ENCODE measurements around the gene RCBTB1.
"Not testable (repeated sequence)": the region's sequence is repeated elsewhere in the genome, so short reads cannot be mapped to it uniquely, and the experiment has no call there.

Gene RCBTB1

DNA sequence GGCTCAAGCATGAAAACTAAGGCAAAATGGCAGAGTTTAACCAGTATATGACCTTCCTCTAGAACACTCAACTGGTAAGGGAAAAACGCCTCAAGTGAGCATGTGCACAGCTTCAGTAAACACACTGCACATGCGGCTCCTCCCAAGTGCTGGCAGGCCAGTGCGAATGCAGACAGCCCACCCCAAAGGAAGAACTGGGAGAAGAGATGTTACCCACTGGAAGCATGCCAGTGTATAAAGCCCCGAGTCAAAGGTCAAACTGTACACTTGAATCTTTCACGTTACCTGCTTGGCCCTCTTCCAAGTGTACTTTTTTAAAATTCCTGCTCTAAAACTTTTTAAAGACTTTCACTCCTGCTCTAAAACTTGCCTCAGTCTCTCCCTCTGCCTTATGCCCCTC lies 19.2 kb upstream of the RCBTB1 start:
- no peak for DNase-seq (ENCODE audit: low read depth)

DNA sequence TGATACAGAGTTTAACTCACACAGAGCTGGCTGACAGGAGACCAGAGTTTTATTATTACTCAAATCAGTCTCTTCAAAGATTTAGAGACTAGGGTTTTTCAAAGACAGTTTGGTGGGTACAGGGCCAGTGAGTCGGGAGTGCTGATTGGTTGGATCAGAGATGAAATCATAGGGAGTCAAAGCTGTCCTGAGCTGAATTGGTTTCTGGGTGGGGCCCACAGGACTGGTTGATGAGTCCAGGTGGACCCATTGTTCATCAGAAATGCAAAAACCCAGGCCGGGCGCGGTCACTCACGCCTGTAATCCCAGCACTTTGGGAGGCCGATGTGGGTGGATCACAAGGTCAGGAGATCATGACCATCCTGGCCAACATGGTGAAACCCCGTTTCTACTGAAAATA lies 17.3 kb upstream of the RCBTB1 start:
- DNase-seq (ENCODE audit: low read depth): not testable (repeated sequence)

DNA sequence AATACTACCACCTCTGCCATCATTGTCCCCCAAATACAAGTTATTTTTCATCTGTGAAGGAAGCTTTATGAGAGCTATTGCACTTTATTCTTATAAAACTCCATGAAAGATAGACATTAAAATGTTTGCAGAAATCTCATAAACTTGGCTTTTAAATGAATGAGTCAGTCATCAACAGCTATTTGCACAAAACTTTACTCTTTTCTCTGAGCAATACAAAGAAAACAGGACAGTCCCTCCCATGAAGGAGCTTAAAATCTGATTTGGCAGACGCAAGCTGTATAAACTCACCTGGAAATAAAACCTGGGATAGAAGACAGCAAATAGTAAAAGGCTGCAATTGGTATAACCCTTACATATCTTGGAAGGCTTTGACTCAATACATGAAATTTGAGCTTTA lies 16.6 kb upstream of the RCBTB1 start:
- DNase-seq (ENCODE audit: low read depth): no peak

DNA sequence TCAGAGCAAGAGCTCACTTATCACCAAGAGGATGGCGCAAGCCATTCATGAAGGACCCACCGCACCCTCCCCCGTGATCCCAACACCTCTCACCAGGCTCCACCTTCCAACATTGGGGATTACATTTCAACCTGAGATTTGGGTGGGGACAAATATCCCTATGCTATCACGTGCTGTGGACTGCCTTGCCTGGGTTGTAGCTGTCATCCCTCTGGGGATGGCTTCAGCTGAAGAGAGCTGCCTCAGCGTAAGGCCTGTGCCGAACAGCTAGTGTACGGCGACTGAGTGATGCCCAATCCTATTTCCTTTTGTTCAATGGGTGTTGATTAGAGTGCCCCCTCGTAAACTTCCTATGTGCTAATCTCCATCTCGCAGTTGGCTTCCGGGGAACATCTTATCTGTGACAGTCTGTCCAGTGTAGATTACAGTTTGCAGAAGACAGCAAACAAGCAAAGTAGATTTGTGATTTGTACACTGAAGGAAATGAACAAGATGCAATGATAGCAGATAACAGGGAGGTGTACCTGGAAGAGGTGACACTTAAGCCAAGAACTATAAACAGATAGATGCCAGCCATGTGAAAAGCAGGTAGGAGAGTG lies 11.8 kb upstream of the RCBTB1 start:
- no peak for DNase-seq (ENCODE audit: low read depth)

DNA sequence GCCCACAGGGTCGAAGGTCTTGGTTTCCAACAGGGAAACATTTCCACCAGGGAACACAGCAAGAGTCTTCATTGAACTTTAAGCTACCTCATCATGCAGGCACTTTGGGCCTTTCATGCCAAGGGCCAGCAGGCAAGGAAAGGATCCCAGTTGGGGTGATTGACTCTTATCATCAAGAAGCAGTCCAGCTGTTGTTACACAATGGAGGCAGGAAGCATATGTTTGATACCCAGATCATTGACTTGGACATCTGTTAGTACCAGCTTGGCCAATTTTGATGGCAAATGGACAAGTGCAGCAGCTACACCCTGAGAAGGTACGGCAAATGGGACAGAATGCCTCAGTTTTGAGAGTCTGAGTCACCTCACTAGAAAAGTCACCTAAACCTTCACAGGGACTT lies 10.9 kb upstream of the RCBTB1 start:
- DNase-seq (ENCODE audit: low read depth): no peak

DNA sequence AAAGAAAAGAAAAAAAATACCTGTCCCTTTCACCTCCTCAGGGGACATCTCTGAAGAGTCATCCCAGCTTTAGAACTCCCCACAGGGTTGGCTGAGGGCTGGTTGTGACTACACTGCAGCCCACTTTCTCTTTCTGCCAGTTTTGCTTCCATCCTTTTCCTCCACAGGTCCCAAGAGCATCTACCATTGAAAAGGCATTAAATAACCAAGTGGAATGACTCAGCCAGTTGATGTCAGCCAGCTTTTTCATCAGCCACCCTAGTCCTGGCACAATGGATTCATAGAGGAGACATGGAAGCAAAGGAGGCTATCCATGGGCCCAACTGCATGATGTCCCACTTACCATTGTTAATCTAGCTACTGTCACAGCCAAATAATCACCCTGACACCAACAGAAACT lies 9.2 kb upstream of the RCBTB1 start:
- DNase-seq (ENCODE audit: low read depth): no peak

DNA sequence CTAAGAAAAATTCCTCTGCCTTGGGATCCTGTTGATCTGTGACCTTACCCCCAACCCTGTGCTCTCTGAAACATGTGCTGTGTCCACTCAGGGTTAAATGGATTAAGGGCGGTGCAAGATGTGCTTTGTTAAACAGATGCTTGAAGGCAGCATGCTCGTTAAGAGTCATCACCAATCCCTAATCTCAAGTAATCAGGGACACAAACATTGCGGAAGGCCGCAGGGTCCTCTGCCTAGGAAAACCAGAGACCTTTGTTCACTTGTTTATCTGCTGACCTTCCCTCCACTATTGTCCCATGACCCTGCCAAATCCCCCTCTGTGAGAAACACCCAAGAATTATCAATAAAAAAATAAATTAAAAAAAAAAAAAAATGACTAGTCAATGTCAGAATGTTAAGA lies 8.5 kb upstream of the RCBTB1 start:
- not testable (repeated sequence) for DNase-seq (ENCODE audit: low read depth)

DNA sequence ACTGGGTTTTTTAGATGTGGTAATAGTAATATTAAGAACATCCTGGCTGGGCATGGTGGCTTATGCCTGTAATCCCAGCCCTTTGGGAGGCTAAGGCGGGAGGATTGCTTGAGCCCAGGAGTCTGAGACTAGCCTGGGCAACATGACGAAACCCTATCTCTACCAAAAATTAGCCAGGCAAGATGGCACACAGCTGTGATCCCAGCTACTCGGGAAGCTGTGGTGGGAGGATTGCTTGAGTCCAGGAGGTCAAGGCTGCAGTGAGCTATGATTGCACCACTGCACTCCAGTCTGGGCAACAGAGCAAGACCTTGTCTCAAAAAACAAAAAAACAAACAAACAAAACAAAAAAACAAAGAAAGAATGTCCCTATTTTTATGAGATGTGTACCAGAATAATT lies 5.4 kb upstream of the RCBTB1 start:
- DNase-seq (ENCODE audit: low read depth): not testable (repeated sequence)

DNA sequence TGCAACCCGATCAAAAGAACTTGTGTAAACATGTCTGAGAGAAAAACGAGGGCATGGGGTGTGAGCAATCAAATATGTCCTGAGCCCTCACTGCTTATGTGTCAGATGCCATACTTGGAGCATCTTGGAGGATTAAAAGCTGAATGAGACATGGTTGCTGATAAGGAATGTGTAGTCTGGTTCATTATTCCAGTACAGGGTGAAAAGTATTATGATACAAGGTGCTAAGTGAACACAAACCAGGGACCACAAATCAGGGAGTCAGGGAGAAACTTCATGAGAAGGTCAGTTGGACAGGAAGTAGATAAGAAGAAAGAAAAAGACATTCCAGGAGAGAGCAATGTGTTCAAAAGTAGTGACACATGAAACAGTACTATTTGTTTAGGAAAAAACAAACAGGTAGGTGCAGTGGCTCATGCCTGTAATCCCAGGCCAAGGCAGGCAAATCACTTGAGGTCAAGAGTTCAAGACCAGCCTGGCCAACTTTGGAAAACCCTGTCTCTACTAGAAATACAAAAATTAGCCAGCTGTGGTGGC lies 2.0 kb upstream of the RCBTB1 start:
- no peak for DNase-seq (ENCODE audit: low read depth)

DNA sequence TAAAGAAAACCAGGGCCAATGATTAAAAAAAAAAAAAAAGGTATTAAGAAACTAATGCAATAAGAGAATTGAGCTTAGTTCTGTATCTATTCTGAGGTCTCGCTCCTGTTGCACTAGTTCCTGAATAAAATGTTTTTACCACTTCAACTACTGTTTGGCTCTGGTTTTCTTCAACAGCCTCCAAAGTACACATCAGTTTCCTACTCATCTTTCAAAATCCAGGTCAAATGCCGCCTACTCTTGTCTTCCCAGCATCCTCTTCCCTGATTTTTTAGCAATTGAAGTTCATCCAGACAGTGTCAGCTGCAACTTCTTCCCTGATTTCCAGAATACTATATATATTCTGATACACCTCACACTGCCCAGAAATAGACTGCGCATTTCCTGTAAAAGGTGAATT lies 1.4 kb upstream of the RCBTB1 start:
- no peak for DNase-seq (ENCODE audit: low read depth)

DNA sequence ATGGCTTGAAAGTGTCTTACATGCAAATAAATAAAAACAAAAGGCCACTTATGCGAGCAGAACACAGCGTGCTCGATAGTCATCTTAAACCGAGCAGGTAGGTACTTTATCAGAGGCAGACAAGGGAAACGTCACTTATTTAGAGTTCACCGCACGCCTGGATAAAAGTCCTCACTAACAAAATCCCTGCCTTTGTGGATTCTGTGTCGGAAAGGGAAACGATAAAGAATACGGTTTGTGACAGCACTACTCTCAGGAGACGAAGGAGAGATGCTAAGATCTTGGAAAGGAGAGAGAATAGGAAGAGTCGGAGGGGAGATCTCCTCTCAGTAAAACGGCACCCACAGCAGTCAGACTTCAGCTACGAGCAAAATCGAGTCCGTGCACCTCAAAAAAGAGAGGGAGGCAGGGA lies 581 bp downstream of the RCBTB1 start:
- DNase-seq (ENCODE audit: low read depth): no peak

DNA sequence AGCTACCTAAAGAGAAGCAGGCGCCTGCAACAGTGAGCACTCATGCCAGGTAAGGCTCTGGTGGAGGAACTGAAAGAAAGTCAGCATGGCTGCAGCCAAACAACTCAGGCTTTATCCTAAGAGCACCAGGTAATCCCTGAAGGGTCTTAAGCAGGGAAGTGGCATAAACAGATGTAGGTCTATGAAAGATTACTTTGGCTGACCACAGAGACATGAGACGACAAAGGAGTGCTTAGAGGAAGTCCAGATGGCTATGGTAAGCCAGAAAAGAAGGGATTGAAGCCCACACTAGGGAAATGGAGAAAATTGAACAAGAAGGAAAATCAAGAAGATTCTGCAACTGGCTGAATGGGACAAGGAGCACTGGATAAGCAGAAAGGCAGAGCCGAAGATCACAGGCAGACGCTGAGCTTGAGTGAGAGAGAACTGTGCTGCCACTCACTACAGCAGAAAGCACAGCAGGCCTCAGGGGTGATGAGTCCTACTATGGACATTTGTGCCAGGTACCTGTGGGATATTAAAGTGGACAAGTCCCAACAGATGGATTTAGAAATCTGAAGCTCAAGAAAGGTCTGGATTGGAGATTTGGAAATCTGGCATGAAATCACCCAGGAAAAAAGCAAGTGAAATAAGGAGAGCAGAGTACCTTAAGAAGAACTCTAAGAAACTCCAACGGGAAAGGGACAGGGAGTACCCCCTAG lies 4.2 kb downstream of the RCBTB1 start:
- no peak for DNase-seq (ENCODE audit: low read depth)

DNA sequence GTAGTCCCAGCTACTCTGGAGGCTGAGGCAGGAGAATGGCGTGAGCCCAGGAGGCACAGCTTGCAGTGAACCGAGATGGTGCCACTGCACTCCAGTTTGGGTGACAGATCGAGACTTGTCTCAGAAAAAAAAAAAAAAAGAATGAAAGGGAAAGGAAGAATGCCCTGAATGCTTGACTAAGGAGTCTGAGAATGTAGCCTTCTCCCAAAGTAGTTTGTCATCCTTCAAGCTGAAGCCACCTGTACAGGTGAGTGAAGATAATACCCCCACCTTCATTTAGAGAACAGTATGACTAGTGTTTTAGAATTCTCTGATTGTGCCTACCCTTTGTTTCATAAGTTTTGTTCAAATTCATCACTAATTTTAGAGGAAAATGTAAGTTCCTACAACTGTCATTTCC lies 5.9 kb downstream of the RCBTB1 start:
- DNase-seq (ENCODE audit: low read depth): no peak

DNA sequence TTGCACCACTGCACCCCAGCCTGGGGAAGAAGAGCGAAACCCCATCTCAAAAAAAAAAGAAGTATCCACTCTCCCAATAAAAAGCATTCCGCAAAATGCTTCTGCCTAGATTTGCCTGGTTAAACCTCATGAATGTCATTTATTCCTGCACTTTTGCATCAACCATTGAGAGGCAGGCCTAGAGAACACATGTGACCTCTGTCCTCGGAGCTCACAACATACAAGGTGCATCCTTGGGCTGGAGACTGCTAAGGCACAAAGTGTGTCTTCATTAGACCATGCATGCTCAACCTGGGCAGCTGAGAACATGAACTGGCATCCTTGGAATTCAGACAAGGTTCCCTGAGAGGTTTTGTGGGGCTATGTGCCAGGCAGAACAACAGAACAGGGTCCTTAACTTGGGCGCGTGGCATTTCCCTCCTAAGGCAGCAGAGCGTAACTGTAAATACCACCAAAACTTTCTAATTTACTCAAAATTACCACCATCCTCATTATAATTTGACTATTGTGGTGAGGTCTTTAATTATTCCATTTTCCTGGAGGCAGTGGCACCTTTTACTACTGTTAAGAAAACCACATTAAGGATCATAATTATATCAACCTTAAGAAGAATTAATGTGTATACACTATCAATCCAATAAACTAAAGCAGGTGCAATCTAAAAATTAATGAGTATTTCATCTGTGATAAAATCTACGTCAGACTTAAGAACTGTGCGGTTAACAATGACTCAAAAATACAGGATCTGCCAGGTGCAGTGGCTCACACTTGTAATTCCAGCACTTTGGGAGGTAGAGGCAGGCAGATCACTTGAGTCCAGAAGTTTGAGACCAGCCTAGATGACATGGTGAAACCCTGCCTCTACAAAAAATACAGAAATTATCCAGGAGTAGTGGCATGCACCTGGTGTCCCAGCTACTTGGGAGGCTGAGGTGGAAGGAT lies 13.8 kb downstream of the RCBTB1 start:
- no peak for DNase-seq (ENCODE audit: low read depth)

DNA sequence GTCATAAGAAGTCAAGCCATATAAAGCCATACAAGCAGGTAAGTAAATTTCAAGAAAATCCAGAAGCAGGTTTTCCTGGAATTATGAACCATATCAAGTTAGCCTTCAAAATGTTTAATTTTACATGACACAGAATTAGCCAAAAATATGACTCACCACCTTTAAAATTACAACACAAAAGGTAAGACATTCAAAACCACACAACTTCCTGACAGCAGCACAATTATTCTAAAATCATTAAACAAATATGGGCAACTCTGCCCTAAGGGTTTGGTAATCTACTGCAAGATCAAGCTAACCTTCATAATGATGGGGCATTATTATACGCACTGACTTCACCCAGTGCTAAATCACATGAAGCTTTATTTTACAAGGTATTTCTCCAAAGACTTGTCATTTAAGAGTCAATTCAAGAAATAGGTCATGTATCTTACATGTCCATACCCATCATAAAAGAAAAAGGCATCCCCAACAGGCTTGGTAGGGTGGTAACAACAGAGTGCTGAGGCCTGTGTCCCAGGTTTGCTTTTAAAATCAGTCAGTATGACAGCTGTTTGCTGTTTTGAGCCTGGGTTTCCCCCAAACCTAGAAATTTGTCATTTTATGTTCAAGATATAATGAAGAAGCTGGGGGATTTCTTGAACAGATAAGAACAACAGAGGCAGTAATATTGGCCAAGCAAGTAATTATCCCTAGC lies 15.2 kb downstream of the RCBTB1 start:
- DNase-seq (ENCODE audit: low read depth): no peak

DNA sequence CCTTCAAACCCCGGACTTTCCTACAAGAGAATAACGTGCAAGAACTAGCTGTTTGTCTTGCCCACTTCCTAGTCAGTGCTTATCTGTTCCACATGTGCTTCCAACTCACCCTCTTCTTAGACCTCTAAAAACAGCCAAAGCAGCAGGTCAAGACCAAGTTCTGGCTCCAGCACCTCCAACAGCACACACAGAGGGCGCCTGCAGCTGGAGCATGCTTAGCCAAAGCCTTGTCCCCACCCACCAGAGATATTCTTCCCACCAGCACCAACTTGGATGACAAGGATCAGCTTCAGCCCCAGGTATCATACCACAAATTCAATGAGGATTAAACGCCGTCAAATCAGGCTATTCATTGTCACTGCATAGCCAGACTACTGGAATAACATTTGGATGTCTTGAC lies 17.9 kb downstream of the RCBTB1 start:
- DNase-seq (ENCODE audit: low read depth): no peak

DNA sequence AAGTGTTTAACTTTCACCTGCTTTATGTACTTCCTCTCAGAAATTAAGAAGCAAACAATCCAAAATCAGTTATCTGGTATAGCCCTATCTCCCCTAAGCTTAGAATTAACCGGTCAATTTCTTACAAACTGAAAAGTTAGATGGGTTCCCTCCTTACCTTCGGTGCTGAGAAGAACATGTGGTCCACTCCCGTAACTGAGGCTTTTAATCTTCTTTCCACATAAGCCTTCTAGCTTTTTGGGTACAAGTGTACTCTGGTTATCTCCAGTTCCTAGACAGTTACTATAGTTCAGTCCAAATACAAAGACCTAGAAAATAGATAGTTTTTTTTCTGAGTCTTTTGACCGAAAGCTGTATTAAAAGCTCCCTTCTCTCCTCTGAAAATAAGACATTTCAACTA lies 18.9 kb downstream of the RCBTB1 start:
- no peak for DNase-seq (ENCODE audit: low read depth)

DNA sequence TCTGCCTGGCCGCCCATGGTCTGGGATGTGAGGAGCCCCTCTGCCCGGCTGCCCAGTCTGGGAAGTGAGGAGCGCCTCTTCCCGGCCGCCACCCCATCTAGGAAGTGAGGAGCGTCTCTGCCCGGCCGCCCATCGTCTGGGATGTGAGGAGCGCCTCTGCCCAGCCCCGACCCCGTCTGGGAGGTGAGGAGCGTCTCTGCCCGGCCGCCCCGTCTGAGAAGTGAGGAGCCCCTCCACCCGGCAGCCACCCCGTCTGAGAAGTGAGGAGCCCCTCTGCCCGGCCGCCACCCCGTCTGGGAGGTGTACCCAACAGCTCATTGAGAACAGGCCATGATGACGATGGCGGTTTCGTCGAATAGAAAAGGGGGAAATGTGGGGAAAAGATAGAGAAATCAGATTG lies 19.9 kb downstream of the RCBTB1 start:
- not testable (repeated sequence) for DNase-seq (ENCODE audit: low read depth)

DNA sequence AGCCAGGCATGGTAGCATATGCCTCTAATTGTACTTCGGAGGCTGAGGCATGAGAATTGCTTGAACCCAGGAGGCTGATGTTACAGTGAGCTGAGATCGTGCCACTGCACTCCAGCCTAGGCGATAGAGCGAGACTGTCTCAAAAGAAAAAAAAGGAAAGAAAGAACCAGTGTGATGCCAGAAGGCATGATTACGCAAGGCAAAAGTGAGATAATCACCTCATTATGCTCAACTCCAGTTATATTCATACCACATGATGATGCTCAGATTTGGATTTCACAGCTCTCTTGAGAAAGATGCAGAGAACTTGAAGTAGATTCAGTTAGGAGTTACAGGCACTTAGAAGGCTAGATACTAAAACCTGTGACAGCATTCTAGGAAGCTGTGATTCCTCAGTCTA lies 21.8 kb downstream of the RCBTB1 start:
- no peak for DNase-seq (ENCODE audit: low read depth)

DNA sequence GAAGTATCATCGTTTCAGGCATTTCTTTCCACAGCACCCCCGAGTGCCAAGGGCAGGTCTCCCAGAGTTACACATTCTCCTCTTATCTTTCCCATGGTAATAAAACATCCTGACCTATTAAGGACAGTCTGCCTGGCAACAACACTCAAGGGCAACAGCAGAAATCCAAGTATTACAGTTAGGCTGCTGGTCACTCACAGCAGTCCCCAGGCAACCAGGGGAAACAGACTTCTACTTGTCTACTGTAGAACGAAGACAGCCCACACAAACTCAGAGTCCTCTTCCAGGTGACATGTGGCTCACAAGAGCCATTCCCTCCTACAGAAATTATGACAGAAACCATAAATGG lies 24.3 kb downstream of the RCBTB1 start:
- DNase-seq (ENCODE audit: low read depth): no peak

DNA sequence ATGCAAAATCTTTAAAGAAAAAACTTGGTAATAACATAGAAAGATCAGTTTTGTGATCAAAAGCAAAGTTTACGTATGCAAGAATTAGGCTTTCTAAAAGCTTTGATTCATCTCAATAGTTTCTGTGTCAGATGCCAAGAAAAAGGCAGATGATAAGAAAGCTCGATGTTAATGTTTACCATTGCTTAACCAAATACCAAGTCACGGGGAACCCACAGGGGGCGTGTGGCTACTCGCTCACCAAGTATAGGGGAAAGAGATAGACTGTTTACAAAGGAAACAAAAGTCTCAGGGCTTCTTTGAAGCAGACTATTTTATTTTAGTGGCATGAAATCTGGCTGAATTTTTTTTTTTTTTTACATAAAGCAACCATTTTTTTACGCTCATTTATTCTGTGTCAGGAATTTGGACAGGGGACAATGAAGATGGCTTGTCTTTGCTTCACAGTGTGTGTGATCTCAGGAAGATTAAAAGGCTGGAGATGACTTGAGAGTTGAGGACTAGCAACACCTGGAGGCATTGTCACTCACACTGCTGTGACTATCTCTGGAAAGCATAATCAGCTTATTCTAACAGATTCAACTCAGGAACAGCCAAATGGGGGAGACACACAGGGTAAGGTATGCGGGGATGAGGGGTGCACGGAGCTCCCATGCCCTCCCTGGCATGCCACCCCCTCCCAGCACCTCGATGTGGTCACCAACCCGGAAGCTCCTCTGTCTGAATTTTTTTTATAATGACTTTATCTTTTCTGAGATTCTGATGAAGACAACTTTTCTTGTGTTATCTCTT lies 24.9 kb downstream of the RCBTB1 start:
- no peak for DNase-seq (ENCODE audit: low read depth)
